GM19193 (cell line): Measurements from ENCODE around the gene RFTN1.

Source experiments
- POLR2A ChIP-seq: IDR thresholded peaks from 4 replicates; pipeline ENCODE4 v1.6.1; 2011; ENCODE audit not compliant: insufficient read depth, insufficient read length; ENCODE audit errors: extremely low read depth

RFTN1 gene

DNA sequence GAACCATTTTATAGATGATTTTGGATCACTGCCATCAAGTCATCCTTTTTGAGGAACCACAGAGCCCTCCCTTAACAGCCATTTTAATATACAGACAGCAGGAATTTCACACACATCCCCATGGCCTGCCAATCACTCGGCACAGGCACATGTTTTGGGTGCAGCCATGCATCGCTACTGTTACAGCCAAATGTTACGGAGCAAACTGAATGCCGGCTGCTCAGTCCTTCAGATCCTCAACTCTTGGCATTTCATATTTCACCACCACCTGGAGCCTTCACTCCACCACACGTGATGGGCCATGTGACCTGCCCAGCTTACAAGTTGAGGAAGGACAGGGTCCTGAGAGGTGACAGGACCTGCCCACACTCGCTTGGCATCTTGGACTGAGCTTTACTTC, 157.7 kb downstream of the RFTN1 start:
- TF ChIP-seq POLR2A = no peak

GRCh38 chr3:16354291-16354690, 159.2 kb downstream of the RFTN1 start:
- no peak for TF ChIP-seq POLR2A

- TF ChIP-seq POLR2A = no peak
Observed at GRCh38 chr3:16352428-16352827, 161.1 kb downstream of the RFTN1 start.

- no peak for TF ChIP-seq POLR2A
Observed at GRCh38 chr3:16350597-16351318, 162.7 kb downstream of the RFTN1 start.

DNA sequence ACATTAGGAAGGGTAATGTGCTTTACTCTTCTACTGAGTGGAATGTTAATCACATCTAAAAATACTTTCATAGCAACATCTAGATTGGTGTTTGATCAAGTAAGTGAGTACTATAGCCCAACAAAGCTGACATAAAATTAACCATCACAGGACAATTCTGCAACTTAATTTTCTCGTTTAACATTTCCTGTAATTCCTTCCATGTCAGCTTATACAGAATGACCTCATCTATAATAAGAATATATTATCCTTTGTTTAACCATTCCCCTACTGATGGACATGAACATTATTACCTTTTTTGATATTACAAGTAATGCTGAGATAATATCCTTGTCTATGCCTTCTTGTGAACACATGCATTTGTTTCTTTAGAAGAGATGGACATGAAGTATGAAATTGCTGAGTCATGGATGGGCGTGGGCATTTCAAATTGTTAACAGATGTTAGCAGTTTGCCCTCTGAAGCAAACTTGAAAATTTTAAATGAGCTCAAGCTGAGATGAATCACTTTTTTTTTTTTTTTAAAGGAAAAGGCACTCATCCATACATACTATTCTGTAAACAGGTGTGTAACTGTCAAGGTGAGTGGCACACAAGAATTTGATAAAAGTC, 163.4 kb downstream of the RFTN1 start:
- TF ChIP-seq POLR2A = no peak

- no peak for TF ChIP-seq POLR2A
Observed at GRCh38 chr3:16347548-16347947, 166.0 kb downstream of the RFTN1 start.

DNA sequence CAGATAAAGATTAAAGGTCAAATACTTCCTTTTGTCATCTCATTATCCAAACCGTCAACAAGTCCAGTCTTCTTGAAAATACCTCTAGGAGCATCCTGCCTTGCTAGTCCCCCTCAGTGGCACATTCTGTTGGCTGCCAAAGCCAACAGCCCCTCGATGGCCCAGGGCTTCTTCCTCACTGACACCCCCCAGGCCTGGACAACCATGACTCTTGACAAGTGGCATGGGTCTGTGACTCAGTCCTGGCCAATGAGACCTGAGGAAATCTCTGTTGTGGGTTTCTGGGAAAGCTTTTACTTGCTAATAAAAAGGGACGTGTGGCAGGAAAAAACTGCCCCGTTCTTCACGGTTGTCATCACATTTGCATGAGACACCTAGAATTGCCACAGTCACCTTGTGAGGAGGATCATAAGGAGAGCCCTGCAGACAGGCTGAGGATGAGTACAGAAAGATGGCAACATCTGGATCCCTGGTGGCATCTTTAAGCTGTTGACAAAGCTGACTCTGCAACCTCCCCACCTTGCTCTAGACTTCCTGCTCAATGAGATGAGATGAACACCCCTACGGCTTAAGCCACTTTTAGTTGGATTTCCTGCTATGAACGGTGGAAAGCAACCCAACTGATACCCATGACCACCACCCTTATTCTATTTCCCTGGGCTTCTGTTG, 167.0 kb downstream of the RFTN1 start:
- no peak for TF ChIP-seq POLR2A

DNA sequence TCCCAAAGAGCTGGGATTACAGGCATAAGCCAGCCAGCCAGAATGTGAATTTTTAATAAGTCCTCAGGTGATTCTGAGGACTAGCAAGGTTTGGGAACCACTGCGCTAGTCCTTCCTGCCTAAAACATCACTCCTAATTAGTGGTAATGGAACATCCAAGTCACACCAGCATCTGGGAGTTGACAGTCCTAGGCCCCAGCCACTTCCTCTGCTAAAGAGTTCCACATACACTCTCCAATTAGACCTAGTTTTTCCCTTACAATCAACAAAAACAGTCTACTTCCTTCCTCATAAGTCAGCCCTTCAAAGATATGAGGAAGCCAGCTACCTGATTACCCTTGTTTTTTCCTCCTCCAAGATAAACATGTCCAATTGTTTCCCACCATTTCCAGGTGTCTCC, 170.4 kb downstream of the RFTN1 start:
- TF ChIP-seq POLR2A = no peak

GRCh38 chr3:16338999-16339398, 174.5 kb downstream of the RFTN1 start:
- no peak for TF ChIP-seq POLR2A

GRCh38 chr3:16337856-16338540, 175.5 kb downstream of the RFTN1 start:
- TF ChIP-seq POLR2A = no peak

DNA sequence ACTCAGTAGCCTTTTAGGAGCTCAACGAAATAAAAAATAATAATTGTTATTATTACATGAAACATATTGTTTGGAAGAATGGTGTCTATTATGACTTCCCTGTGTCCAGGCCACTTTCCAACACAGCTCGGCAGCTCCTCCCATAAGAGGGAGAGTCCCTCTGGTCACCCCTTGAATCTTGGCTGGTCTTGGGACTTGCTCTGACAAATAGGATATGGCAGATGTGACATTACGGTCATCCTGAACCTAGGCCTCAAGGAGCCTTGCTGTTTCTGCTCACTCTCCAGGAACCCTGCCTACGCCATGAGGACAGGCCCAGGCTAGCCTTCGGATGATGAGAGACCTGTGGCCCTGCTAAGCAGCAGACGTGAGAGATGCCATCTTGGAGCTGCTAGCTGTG, 176.7 kb downstream of the RFTN1 start:
- no peak for TF ChIP-seq POLR2A

- no peak for TF ChIP-seq POLR2A
Observed at GRCh38 chr3:16335772-16336645, 177.5 kb downstream of the RFTN1 start.

DNA sequence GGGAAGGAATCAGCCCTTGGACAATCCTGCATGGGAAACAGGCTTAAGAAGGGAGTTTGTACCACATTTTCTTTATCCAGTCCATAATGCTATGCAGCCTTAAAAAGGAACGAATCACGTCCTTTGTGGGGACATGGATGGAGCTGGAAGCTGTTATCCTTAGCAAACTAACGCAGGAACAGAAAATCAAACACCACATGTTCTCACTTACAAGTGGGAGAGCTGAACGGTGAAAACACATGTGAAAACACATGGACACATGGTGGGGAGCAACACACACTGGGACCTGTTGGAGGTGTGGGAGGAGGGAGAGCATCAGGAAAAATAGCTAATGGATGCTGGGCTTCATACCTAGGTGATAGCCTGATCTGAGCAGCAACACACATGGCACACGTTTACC, 178.2 kb downstream of the RFTN1 start:
- no peak for TF ChIP-seq POLR2A

GRCh38 chr3:16334909-16335308, 178.6 kb downstream of the RFTN1 start:
- TF ChIP-seq POLR2A = no peak
